Esophagus muscularis mucosa (tissue), 4 donors: ENCODE results near the gene STK10. TPM values are rescaled to one million over a fixed set of nuclear protein-coding genes. Genes with fewer than 3 reads are reported as not detected.

ENCODE experiments used
- DNase-seq: peaks from one replicate; pipeline ENCODE4 v3.0.0-alpha.2; 2017; ENCODE audit errors: extremely low spot score
- H3K27ac ChIP-seq, 4 donors: fragments of 200-600 bp; sonication (generic); replicated peaks in 1 of 4; 1 replicate in 3 of 4; 2 replicates in 1 of 4; pipeline ENCODE4 v1.5.1; 2016 to 2019; ENCODE audit warnings: mild to moderate bottlenecking in 1 of 4
- H3K27me3 ChIP-seq, 4 donors: fragments of 200-600 bp; sonication (generic); one replicate each; pipeline versions ENCODE4 v1.5.1 to v1.6.0; 2016 to 2019
- H3K36me3 ChIP-seq, 4 donors: fragments of 200-600 bp; sonication (generic); one replicate each; pipeline ENCODE4 v1.5.1; 2016 to 2019
- H3K4me1 ChIP-seq, 4 donors: fragments of 200-600 bp; sonication (generic); one replicate each; pipeline ENCODE4 v1.5.1; 2016 to 2019
- H3K4me3 ChIP-seq, 4 donors: fragments of 200-600 bp; sonication (generic); 1 replicate in 2 of 4; 2 replicates in 2 of 4; pipeline ENCODE4 v1.5.1; 2016 to 2019; ENCODE audit warnings: mild to moderate bottlenecking in 4 of 4, moderate library complexity in 1 of 4
- H3K9me3 ChIP-seq, 4 donors: fragments of 200-600 bp; sonication (generic); 1 replicate in 3 of 4; 2 replicates in 1 of 4; pipeline ENCODE4 v1.5.1; 2016 to 2019
- EP300 ChIP-seq: sonication (generic); formaldehyde crosslinking; IDR thresholded peaks from one replicate; pipeline ENCODE4 v1.6.1; 2017; ENCODE audit warnings: antibody characterized with exemption
- POLR2A ChIP-seq: fragments of 450-650 bp; IDR thresholded peaks from one replicate; pipeline ENCODE4 v1.6.1; 2017; ENCODE audit warnings: antibody characterized with exemption, moderate library complexity, mild to moderate bottlenecking, low read depth
- POLR2AphosphoS5 ChIP-seq, 2 donors: sonication (generic); formaldehyde crosslinking; IDR thresholded peaks; one replicate each; pipeline ENCODE4 v1.6.1; 2017; ENCODE audit warnings: antibody characterized with exemption in 2 of 2
- WGBS: methylation state at CpG from one replicate; pipeline ENCODE4 v1.1.5; 2018; 5-methylcytosine and 5-hydroxymethylcytosine counted together
- intact Hi-C: fragments of 100-400 bp; cut with DNase I; formaldehyde crosslinking; loops from one replicate; pipeline ENCODE4 v1.15.1; 2023
- total RNA-seq, 4 donors: library from RNA; depleted of rRNA; stranded (reverse); fragments of >200 nt; gene quantifications; one replicate each; pipeline versions ENCODE4 v1.1.0 to v1.2.1, GENCODE V29; 2016
- TF ChIP-seq, protein P1 (sequence below), 3 experiments: fragments of 200-600 bp in 2 of 3; fragments of 450-650 bp in 1 of 3; sonication (generic) in 2 of 3; IDR thresholded peaks; one replicate each; pipeline ENCODE4 v1.5.1; 2017 to 2019; ENCODE audit warnings: antibody characterized with exemption in 3 of 3, mild to moderate bottlenecking in 2 of 3, moderate library complexity in 1 of 3

Gene STK10
- total RNA-seq, 4 donors from 2014 or later, result 18.8 to 21.8 (median 19.4) TPM

DNA sequence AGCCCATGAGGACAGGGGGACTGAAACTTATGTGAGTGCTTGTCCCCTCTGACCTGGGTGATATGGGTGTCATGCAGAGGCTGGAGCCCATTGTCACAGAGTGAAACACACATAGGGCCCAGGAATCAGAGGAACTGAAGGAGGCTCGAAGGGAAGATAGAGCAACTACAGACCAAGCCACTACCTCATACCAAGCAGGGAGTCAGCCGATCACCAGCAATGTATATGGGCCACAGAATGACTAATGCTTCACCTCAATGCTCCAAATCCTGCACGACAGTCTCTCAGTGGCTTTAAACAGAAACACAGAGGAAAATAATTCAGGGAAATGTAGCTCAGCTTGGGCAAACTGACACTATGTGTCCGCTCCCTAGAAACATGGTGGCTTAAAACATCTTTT, 172.7 kb downstream of the STK10 start:
- H3K9me3 ChIP-seq, result no peaks in the 10 kb centered on the region
- H3K4me1 ChIP-seq, result no peaks in the 10 kb centered on the region
- no peaks in the 10 kb centered on the region for H3K27me3 ChIP-seq
- no peak for TF ChIP-seq POLR2A
- no peak for TF ChIP-seq POLR2AphosphoS5 (IDR thresholded peaks at IDR 0.05)
- TF ChIP-seq, protein P1, sequence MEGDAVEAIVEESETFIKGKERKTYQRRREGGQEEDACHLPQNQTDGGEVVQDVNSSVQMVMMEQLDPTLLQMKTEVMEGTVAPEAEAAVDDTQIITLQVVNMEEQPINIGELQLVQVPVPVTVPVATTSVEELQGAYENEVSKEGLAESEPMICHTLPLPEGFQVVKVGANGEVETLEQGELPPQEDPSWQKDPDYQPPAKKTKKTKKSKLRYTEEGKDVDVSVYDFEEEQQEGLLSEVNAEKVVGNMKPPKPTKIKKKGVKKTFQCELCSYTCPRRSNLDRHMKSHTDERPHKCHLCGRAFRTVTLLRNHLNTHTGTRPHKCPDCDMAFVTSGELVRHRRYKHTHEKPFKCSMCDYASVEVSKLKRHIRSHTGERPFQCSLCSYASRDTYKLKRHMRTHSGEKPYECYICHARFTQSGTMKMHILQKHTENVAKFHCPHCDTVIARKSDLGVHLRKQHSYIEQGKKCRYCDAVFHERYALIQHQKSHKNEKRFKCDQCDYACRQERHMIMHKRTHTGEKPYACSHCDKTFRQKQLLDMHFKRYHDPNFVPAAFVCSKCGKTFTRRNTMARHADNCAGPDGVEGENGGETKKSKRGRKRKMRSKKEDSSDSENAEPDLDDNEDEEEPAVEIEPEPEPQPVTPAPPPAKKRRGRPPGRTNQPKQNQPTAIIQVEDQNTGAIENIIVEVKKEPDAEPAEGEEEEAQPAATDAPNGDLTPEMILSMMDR (IDR thresholded peaks at IDR 0.05), result no peak
- TF ChIP-seq EP300, result no peak
- intact Hi-C loops, result no loop called here
- WGBS, result 96% methylated on average over 4 of the region's 4 CpGs
- no peak for DNase-seq
- H3K27ac ChIP-seq, result no peak overlapping the region
- H3K4me3 ChIP-seq, result no peak overlapping the region
- no peaks in the 10 kb centered on the region for H3K36me3 ChIP-seq

DNA sequence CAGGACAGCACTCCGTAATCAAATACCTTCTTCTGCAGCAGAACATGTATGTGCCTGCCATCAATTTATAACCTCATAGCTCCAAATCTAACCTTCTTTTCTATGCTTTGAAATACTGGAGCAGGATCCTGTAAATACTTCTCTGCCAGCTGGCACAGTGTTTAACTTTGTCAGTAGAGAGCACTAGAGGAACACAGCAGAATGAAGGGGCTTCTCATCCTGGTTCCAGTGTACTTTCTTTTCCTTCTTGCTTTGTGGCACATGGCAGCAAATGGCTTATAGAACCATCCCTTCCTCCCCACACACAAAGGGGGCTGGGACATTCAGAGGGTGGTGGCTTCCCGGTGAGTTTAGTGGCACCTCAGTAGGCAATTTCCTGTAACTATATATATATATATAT, 177.7 kb downstream of the STK10 start:
- H3K4me3 ChIP-seq, result no peak overlapping the region
- intact Hi-C loops, result no loop called here
- no peaks in the 10 kb centered on the region for H3K9me3 ChIP-seq
- H3K4me1 ChIP-seq, result peaks cover 11 to 17% (median 12%) of the 10 kb centered on the region in 4 donors
- H3K27ac ChIP-seq, result no peak overlapping the region
- 47% methylated on average over 2 of the region's 2 CpGs for WGBS
- DNase-seq, result no peak
- no peaks in the 10 kb centered on the region for H3K36me3 ChIP-seq
- TF ChIP-seq POLR2A, result no peak
- TF ChIP-seq, protein P1 (IDR thresholded peaks at IDR 0.05), result no peak
- no peaks in the 10 kb centered on the region for H3K27me3 ChIP-seq

DNA sequence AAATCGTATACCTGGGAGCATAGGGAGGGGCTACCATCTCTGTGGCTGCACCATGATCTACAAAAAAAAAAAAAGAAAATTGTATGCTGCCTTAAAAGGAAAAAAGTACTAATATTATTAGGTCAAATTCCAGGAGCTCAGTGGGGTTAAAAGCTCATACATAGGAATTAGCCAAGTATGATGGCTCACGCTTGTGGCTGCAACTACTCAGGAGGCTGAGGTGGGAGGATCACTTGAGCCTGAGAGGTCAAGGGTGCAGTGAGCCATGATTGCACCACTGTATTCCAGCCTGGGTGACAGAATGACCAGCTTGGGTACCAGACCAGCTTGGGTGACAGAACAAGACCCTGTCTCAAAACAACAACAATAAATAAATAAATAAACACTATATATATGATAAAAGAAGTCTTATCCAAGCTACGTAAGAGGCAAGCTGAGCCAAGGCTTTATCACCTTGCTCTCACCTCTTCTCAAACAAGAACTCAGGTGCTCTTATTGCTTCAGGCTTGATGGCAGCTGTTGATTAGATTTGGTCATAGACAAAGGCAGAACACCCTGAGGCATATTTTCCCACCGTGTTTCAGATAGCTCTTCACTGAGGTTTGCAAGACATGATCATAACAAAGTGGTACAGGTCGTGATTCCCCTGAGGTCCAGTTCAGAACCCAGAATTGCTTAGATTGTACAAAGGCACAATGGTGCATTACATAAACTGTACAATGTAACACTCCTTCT, 178.3 kb downstream of the STK10 start:
- DNase-seq, result no peak
- no peak for TF ChIP-seq POLR2A
- TF ChIP-seq POLR2AphosphoS5 (IDR thresholded peaks at IDR 0.05), result no peak
- no peak for TF ChIP-seq EP300
- TF ChIP-seq, protein P1 (IDR thresholded peaks at IDR 0.05), result no peak
- H3K4me1 ChIP-seq, result peaks cover 16 to 23% (median 18%) of the 10 kb centered on the region in 4 donors
- no peaks in the 10 kb centered on the region for H3K27me3 ChIP-seq
- H3K9me3 ChIP-seq, result no peaks in the 10 kb centered on the region
- intact Hi-C loops, result loop anchor here (5.0 kb wide), 1 partner anchor 178 kb away; the partner anchor contains the start of gene STK10
- H3K27ac ChIP-seq, result no peak overlapping the region
- no peak overlapping the region for H3K4me3 ChIP-seq
- WGBS, result 75% methylated on average over 5 of the region's 5 CpGs
- no peaks in the 10 kb centered on the region for H3K36me3 ChIP-seq

- H3K27ac ChIP-seq, result no peak overlapping the region
- no peaks in the 10 kb centered on the region for H3K36me3 ChIP-seq
- no peaks in the 10 kb centered on the region for H3K27me3 ChIP-seq
- no peak for DNase-seq
- H3K4me1 ChIP-seq, result peaks cover 23 to 33% (median 26%) of the 10 kb centered on the region in 4 donors
- TF ChIP-seq POLR2AphosphoS5 (IDR thresholded peaks at IDR 0.05), result no peak
- TF ChIP-seq POLR2A, result no peak
- TF ChIP-seq, protein P1 (IDR thresholded peaks at IDR 0.05), result no peak
- TF ChIP-seq EP300, result no peak
- intact Hi-C loops, result loop anchor here (5.0 kb wide), 1 partner anchor 179 kb away; the partner anchor contains the start of gene STK10
- WGBS, result 56% methylated on average over 6 of the region's 6 CpGs
- H3K4me3 ChIP-seq, result no peak overlapping the region
- no peaks in the 10 kb centered on the region for H3K9me3 ChIP-seq
These were observed 179.3 kb downstream of the STK10 start for GRCh38 chr5:172008689-172009141.
